G401 (cell line): ENCODE measurements around the gene ZNF568. TPM values are rescaled to one million over a fixed set of nuclear protein-coding genes. Genes with fewer than 3 reads are reported as not detected.

Experiments used
- DNase-seq: peaks from one replicate; pipeline ENCODE4 v3.0.0-alpha.2; 2015; ENCODE audit warnings: low spot score
- in situ Hi-C: cut with HindIII; loops from 2 replicates; pipeline ENCODE4 v1.10.0; 2016; ENCODE audit warnings: low sequenced_read_pairs, mixed read lengths
- total RNA-seq: library from RNA; depleted of rRNA; stranded (reverse); fragments of >200 nt; shearing (Covaris generic); gene quantifications from 2 replicates; pipeline ENCODE4 v1.2.3, GENCODE V29; 2014; rRNA removed

Gene ZNF568
- 0.12 and 0.14 TPM in 2 replicates for total RNA-seq

DNA sequence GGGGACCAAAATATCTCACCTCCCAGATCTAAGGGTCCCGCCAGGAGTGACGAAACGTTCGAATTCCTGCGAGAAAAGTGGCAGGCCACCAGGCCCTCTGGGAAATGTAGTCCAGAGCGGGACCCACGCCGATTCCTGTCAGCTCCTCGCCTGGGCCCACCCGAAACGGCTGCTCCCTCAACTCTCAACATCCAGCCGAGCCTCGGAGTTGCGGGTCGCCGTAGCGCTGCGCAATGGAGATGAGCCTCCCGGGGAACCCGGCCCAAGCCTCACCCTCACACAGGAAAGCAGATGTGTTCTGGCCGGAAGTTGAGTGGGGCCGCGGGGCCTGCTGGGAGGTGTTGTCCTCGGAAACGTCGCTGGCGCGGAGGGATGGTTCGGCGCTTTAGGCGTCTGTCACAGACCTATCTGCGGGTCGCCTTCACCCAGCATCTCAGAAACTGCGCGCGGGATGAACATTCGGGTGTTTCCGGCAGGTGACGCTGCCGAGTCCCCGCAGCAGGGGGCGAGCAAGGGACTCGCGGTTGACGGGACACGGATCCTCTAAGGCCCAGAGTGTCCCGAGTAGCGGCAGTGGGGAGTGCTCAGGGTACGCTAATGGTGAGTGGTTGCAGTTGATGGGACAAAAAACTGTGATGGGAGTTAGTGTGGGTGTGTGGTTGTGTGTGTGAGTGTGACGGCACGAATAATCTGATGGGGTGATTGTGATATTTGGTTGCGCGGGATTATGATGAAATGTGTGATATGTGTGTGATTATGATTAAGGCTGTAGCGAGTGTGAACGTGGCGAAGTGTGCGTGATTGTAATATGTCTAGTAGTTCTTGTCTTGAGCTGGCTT lies at the start of gene ZNF568, which contains the start of gene ZNF829:
ZNF568 (plus strand) TSS at position 341 of the 839 bp plus-strand sequence. CDS start 6,439 bp downstream, outside the sequence.
ZNF829 (minus strand) TSS at position 300 of the 839 bp plus-strand sequence. CDS start 1,124 bp downstream, outside the sequence.
- in situ Hi-C loops: no loop called here
- peak; percentile 91 for DNase-seq

DNA sequence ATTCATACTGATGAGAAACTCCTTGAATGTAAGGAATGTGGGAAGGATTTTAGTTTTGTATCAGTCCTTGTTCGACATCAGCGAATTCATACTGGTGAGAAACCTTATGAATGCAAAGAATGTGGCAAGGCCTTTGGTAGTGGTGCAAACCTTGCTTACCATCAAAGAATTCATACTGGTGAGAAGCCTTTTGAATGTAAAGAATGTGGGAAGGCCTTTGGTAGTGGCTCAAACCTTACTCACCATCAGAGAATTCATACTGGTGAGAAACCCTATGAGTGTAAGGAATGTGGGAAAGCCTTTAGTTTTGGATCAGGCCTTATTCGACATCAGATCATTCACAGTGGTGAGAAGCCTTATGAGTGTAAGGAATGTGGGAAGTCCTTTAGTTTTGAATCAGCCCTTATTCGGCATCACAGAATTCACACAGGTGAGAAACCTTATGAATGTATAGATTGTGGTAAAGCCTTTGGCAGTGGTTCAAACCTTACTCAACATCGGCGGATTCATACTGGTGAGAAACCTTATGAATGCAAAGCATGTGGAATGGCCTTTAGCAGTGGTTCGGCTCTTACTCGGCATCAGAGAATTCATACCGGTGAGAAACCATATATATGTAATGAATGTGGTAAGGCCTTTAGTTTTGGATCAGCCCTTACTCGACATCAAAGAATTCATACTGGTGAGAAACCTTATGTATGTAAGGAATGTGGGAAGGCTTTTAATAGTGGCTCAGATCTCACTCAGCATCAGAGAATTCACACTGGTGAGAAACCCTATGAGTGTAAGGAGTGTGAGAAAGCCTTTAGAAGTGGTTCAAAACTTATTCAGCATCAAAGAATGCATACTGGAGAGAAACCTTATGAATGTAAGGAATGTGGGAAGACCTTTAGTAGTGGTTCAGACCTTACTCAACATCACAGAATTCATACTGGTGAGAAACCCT lies 38.9 kb upstream of the ZNF568 start:
- DNase-seq: no peak
- in situ Hi-C loops: no loop called here

DNA sequence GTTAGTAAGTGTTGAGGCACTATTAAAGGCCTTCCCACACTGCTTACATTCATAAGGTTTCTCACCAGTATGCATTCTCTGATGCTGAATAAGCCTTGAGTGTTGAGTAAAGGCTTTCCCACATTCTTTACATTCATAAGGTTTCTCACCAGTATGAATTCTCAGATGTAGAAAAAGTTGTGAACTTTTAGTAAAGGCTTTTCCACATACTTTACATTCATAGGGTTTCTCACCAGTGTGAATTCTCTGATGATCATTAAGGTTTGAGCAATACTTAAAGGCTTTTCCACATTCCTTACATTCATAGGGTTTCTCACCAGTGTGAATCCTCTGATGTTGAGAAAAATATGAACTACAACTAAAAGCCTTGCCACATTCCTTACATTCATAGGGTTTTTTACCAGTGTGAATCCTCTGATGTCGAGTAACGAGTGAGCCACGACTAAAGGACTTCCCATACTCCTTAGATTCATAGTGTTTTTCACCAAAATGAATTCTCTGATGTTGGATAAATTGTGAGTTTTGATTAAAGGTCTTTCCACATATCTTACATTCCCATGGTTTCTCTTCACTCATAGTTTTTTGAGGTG lies 24.3 kb upstream of the ZNF568 start:
- DNase-seq: no peak
- in situ Hi-C loops: no loop called here

DNA sequence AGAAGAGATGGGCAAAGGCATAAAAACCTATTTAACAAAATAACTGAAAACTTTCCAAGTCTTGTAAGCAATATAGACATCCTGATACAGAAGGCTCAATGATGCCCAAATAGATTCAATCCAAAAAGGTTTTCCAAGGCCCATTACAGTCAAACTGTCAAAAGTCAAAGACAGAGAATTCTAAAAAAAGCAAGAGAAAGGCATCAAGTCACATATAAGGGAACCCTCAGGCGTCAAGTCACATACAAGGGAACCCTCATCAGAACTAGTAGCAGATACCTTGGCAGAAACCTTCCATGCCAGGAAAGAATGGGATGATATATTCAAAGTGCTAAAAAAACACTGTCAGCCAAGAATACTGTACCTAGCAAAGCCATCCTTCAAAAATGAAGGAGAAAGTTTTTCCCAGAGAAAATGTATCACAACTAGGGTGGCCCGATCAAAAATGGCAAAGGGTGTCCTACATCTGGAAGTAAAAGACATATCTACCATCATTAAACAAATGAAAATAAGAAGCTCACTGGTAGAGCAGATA lies 21.2 kb upstream of the ZNF568 start:
- in situ Hi-C loops: no loop called here
- DNase-seq: no peak

DNA sequence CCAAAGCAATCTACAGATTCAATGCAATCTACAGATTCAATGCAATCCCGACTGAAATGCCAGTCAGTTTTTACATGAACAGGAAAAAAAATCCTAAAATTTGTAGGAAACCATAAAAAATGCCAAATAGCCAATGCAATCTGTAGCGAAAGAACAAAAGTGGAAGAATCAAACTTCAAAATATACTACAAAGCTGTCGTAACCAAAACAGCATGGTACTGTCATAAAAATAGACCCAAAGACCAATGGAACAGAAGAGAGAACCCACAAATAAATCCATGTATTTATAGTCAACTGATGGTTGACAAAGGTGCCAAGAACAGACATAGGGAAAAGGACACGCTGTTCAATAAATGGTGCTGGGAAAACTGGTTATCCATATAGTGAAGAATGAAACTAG lies 17.7 kb upstream of the ZNF568 start:
- DNase-seq: no peak
- in situ Hi-C loops: no loop called here

DNA sequence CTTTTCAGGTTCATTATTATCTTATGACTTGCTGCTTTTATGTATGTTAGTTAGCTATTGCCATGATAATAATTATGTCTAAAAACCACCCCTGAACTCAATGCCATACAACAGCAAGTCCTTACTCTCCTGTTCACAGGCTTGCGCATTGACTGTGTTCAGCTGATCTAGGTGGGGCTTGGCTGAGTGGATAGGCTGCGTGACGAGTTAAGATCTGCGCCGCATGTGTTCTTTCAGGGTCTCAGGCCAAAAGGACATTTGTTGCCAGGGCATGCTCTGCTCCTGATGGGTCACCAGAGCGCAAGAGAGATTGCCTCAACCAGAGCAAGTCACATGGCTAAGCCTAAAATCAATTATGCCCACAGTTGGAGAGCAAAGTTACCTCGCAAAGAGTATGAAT lies 859 bp downstream of the ZNF568 start:
- peak; percentile 27 for DNase-seq
- in situ Hi-C loops: no loop called here

DNA sequence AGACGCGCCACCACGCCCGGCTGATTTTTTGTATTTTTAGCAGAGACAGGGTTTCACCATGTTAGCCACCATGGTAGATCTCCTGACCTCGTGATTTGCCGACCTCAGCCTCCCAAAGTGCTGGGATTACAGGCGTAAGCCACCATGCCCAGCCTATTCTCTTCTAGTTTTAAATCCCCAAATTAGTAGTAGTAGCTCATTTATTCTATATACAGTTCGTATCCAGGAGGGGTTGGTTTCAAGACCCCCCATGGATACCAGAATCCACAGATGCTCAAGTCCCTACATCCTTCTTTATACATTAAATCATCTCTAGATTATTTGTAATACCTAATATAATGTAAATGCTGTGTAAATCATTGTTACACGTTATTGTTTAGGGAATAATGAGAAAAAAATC lies 2.0 kb downstream of the ZNF568 start:
- no peak for DNase-seq
- in situ Hi-C loops: no loop called here

DNA sequence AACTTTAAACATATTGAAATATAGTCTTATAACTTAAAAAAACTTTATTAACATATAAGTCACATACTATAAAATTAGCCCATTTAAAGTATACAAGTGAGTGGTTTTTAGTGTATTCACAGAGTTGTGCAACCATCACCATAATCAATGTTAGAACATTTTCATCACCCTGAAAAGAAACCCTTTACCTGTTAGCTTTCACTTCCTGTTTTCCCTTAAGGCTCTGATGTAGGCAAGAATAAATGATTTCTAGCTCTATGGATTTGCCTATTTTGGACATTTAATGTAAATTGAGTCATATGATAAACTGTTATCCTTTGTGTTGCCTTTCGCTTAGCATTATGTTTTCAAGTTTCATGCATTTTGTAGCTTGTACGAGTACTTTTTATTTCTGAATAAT lies 15.6 kb downstream of the ZNF568 start:
- in situ Hi-C loops: no loop called here
- DNase-seq: no peak

DNA sequence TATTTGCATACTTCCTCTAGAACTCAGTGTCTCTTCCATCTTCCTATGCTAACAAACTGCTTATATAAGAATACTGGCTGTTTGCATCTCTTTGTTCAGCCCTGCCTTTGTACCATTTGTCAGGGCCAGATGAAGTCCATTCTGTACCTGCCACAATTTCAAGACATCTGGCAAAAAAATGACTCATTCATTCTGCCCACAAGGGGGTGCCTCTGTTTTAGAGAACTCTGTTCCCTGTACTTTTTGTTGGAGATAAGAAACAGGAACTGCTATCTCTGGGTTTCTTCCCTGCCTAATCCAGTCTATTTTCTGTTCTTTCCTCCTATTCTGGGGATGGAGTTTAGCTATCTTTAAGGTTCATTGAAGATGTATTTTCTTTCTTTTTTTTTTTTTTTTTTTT lies 23.0 kb downstream of the ZNF568 start:
- in situ Hi-C loops: no loop called here
- DNase-seq: no peak

DNA sequence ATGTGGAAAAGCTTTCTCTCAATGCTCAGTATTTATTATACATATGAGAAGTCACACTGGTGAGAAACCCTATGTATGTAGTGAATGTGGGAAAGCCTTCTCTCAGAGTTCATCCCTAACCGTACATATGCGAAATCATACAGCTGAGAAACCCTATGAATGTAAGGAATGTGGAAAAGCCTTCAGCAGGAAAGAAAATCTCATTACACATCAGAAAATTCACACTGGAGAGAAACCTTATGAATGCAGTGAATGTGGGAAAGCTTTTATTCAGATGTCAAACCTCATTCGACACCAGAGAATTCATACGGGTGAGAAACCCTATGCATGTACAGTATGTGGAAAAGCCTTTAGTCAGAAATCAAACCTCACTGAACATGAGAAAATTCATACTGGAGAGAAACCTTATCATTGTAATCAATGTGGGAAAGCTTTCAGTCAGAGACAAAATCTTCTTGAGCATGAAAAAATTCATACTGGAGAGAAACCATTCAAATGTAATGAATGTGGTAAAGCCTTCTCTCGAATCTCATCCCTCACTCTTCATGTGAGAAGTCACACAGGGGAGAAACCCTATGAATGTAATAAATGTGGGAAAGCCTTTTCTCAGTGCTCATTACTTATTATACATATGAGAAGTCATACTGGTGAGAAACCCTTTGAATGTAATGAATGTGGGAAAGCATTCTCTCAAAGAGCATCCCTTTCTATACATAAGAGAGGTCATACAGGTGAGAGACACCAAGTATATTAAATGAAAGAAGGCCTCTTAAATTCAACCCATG lies 34.4 kb downstream of the ZNF568 start:
- DNase-seq: no peak
- in situ Hi-C loops: no loop called here

DNA sequence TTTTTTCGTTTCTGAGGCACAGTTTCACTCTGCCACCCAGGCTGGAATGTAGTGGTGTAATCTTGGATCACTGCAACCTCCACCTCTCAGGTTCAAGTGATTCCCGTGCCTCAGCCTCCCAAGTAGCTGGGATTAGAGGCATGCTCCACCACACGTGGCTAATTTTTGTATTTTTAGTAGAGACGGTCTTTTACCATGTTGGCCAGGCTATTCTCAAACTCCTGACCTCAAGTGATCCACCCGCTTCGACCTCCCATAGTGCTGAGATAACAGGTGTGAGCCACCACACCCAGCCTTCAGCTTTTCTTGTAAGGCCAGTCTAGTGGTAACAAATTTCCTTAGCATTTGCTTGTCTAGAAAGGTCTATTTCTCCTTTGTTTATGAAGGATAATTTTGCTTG lies 46.2 kb downstream of the ZNF568 start:
- no peak for DNase-seq
- in situ Hi-C loops: no loop called here

DNA sequence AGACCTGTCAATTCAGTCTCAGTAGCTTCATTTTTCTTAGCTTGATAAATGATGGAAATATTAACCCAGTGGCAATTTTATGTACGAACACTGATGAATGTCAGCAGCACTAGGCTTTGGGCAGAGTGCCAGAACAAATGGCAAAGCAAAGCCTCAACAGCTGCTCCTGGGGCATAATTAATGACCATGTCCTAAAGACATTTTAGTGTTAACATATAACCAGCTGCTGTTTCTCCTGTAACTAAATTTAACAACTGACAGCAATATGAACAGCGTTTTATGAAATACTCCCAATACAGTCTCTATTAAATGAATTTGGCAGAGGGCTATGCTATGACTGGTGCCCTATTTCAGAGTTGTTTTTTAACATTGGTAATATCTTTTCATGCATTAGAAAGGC lies 47.1 kb downstream of the ZNF568 start:
- in situ Hi-C loops: no loop called here
- no peak for DNase-seq

DNA sequence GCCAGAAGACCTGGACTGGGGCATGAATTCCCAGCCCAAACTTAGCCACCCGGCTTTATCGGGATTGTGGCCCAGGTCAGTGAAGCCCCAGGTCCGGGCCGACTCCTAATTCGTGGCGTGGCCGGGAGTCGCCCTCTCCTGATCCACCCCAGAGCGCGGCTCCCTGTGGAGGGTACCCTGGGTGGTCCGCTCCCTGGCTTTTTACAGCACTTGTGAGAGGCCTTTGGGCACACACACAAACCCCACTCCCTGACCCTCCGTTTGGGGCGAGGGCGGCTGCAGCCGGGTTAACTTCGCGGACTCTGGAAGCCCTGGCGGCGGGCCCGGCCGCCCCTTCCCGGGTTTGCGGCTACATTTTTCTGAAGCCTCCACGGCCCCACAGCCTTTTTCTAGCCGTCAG lies 56.4 kb downstream of the ZNF568 start:
- in situ Hi-C loops: no loop called here
- DNase-seq: no peak

DNA sequence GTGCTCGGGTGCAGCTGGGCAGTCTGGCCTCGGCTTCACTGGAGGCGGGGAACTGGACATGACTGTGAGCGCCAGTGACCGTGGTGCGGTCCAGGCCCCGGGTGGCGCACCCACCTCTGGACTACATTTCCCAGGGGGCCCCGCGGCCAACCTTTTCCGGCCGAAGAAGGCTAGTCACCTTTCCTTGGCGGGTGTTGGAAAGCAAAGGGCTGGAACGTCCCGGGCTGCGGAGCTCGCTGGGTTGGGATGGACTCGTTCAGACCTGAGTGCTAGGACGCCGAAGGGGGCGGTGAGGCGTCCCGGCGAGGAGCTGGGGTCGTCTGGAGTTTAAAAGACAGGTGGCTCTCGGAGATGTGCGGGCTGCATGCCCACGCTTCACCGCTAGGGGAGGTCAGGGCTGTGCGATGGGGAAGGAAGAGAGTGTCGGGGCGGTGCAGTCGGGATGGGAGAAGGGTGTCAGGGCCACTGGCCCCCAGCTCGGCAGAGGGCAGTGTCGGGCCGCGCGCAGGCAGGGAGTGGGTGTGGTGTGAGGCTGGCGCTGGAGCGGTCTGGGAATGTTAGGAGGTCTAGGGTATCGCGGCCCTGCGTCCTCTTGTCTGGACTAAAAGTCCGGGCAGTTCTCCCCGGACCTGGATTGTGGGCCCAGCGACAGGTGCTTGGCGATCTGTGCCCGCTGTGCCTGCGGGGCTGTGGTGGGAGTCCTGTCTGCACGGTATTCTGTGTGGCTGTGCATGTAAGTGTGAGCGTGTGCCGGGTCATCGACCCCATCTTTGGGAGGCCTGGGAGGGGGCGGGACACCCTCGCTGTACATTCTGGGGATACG lies 57.1 kb downstream of the ZNF568 start:
- DNase-seq: peak; percentile 86
- in situ Hi-C loops: no loop called here

DNA sequence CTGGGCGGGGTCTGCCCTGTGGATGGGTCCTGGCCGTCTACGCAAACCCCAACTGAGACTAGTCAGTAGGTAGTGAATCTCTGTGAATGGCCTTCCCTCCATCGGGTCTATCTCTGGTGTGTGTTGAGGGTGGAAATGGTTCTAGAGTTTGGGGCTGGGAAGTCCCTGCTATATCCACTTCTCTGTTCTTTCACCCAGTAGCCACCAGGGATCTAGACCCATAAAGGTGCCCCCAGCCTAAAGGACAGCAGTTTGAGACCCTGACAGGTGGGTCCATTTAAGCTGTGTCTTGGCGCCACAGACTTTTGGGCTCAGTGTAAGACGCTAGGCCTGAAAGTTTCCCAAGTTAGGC lies 57.7 kb downstream of the ZNF568 start:
- in situ Hi-C loops: no loop called here
- DNase-seq: peak; percentile 7

DNA sequence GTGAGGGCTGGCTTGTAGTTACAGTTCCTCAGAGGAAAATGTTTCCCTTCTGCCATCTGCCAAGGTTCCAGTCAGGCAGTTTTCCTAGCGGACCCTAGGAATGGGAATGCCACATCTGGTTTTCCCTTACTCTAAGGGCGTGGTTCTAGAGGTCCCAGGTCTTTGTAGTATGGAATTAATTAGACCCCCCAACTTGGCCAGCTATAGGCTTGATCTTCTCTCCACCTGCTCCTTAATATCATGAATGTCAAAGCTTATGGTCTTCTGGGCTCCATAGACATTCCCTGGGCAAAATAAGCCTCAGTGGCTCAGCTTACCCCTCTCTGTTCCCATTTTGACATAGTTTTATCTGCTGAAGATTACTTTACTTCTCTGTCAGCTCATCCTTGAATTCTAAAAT lies 70.0 kb downstream of the ZNF568 start:
- no peak for DNase-seq
- in situ Hi-C loops: no loop called here

DNA sequence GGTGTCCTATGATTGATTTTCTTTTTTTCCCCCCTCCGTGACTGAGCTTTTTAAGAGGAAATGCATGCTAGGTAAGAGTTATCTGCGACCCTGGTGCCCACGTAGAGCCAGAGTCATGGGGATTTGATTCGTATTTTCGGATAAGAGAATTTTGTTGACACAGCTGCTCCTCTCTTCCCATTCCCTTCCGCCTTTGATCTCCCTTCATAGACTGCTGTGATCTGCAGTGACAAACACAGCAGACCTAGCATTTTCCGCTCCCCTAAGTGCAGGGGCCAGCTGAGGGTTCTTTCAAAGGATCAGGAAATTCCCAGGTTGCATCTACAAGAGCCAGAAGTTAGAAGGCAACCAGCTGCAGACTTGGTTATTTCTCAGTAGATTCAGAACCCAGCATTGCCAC lies 70.5 kb downstream of the ZNF568 start:
- in situ Hi-C loops: no loop called here
- DNase-seq: no peak

DNA sequence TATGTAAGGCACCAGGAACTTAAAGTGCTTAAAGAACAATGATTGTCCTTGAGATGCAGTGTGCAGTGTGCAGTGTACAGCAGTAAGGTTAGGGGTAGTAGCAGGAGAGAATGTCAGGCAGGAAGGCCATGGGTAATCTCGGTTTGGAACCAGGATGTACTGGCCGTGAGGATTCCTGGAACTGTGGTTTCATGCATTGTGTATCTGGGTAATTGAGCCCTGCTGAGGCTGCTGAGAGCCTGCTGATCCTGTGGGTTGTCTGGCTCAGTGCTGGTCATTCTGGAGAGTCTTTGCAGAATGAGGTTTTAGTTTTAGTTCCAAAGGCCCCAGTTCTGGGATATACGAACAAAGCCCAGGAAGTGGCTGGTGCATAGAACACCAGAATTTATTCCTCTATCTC lies 71.0 kb downstream of the ZNF568 start:
- no peak for DNase-seq
- in situ Hi-C loops: no loop called here
